Astrocyte (in vitro differentiated cells and primary cell): ENCODE data around the gene MYL4. TPM values are rescaled to one million over a fixed set of nuclear protein-coding genes. Genes with fewer than 3 reads are reported as not detected.
A peak's percentile ranks its signal among the peaks of the same experiment; 100 is the strongest.

Source experiments
- DNase-seq: peaks from one replicate; pipeline ENCODE4 v3.0.0-alpha.2; 2010; ENCODE audit warnings: low read depth
- FAIRE-seq: peaks from 2 replicates; lab custom pipeline; 2011; peaks lifted over from hg19 to GRCh38; lab: Jason Lieb, UNC
- H2AFZ ChIP-seq: 2 replicates; pipeline ENCODE4 v1.6.0; 2012; ENCODE audit warnings: low read depth, low read length, inconsistent platforms
- H3K27ac ChIP-seq: 2 replicates; pipeline ENCODE4 v1.5.1; 2011; ENCODE audit warnings: low read depth, low read length, inconsistent platforms
- H3K27me3 ChIP-seq: 2 replicates; pipeline ENCODE4 v1.6.0; 2011; ENCODE audit warnings: low read length, inconsistent platforms; ENCODE audit not compliant: insufficient read depth
- H3K36me3 ChIP-seq: 2 replicates; pipeline ENCODE4 v1.5.1; 2011; ENCODE audit warnings: low read length, inconsistent platforms; ENCODE audit not compliant: insufficient read depth
- H3K4me1 ChIP-seq: 2 replicates; pipeline ENCODE4 v1.5.1; 2011; ENCODE audit warnings: low read length, inconsistent platforms; ENCODE audit not compliant: insufficient read depth
- H3K4me2 ChIP-seq: 2 replicates; pipeline ENCODE4 v1.6.0; 2012; ENCODE audit warnings: low read length, inconsistent platforms
- H3K4me3 ChIP-seq: 2 replicates; pipeline ENCODE4 v1.5.1; 2011; ENCODE audit warnings: low read depth, mild to moderate bottlenecking, low read length, inconsistent platforms; ENCODE audit not compliant: insufficient read depth
- H3K79me2 ChIP-seq: 2 replicates; pipeline ENCODE4 v1.6.0; 2012; ENCODE audit warnings: mild to moderate bottlenecking, low read length, inconsistent platforms; ENCODE audit not compliant: insufficient read depth
- H3K9ac ChIP-seq: 2 replicates; pipeline ENCODE4 v1.6.0; 2012; ENCODE audit warnings: mild to moderate bottlenecking, low read length, inconsistent platforms
- H3K9me3 ChIP-seq: 2 replicates; pipeline ENCODE4 v1.5.1; 2012; ENCODE audit warnings: low read depth, mild to moderate bottlenecking, low read length, inconsistent platforms; ENCODE audit not compliant: insufficient read depth
- H4K20me1 ChIP-seq: 2 replicates; pipeline ENCODE4 v1.6.0; 2012; ENCODE audit warnings: low read length, inconsistent platforms; ENCODE audit not compliant: insufficient read depth
- H3K27ac Mint-ChIP-seq: one replicate; pipeline ENCODE4 v1.8.0; 2021; ENCODE audit warnings: mild to moderate bottlenecking, mixed read lengths; ENCODE audit not compliant: unreplicated experiment
- H3K27me3 Mint-ChIP-seq: one replicate; pipeline ENCODE4 v1.8.0; 2021; ENCODE audit warnings: low read depth, mixed read lengths; ENCODE audit not compliant: unreplicated experiment
- H3K36me3 Mint-ChIP-seq: one replicate; pipeline ENCODE4 v1.8.0; 2021; ENCODE audit warnings: low read depth, mixed read lengths; ENCODE audit not compliant: unreplicated experiment
- H3K4me1 Mint-ChIP-seq: one replicate; pipeline ENCODE4 v1.8.0; 2021; ENCODE audit warnings: low read depth, mixed read lengths; ENCODE audit not compliant: unreplicated experiment
- H3K4me3 Mint-ChIP-seq: one replicate; pipeline ENCODE4 v1.8.0; 2021; ENCODE audit warnings: mild to moderate bottlenecking, moderate library complexity, mixed read lengths; ENCODE audit not compliant: unreplicated experiment
- H3K9me3 Mint-ChIP-seq: one replicate; pipeline ENCODE4 v1.8.0; 2021; ENCODE audit warnings: mild to moderate bottlenecking, mixed read lengths; ENCODE audit not compliant: unreplicated experiment
- EZH2 ChIP-seq: IDR thresholded peaks from 2 replicates; pipeline ENCODE4 v1.6.1; 2012; ENCODE audit warnings: mild to moderate bottlenecking, low read length, inconsistent platforms; ENCODE audit not compliant: insufficient read depth
- total RNA-seq: library from RNA; stranded (reverse); gene quantifications from 2 replicates; pipeline ENCODE4 v1.2.1, GENCODE V29; 2021
- TF ChIP-seq, protein P1 (sequence below): IDR thresholded peaks from 2 replicates; pipeline ENCODE4 v1.5.1; 2011; ENCODE audit warnings: low read depth, mild to moderate bottlenecking, inconsistent platforms, low read length, moderate library complexity; ENCODE audit not compliant: insufficient read depth

Gene MYL4
- total RNA-seq, 1 donor from 2014 or later = 22.7 TPM

DNA sequence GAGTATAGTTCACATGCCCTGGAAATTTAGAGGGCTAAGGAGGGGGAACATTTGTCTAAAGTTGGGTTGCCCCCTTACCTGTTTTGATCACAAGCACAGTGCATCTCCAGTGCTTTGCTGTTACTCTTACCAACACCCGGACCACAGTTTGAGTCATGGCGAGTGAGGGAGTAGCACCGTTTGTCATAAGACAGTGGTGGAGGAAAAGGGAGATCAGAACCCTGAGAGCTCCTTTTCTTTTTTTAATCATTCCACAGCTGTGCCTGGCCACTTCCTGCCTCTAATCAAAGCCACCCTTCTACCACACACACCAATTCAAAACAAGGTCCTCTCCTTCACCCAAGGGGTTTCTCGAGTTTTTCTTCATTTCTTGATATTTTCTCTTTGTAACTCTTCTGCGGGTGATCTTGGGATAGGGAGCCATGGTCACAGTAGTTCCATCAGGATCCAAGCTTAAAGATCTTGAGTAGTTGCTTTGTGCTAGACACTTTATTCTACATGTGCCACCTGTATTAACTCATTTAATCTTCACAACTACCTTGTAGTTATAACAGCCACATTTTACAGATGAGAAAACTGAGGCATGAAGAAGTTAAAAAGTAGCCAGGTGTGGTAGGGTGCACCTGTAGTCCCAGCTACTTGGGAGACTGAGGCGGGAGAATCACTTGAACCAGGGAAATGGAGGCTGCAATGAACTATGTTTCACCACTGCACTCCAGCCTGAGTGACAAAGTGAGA, 5.0 kb upstream of the MYL4 start:
- no peaks in the 10 kb centered on the region for H3K9me3 ChIP-seq
- DNase-seq (peak; percentile 53), FAIRE-seq (no peak)
- no peak overlapping the region for H3K27ac ChIP-seq
- Mint-ChIP-seq H3K27me3 (no peaks in the 10 kb centered on the region), H3K27ac (peak overlapping the region; percentile 98), H3K9me3 (no peaks in the 10 kb centered on the region), H3K36me3 (no peaks in the 10 kb centered on the region), H3K4me3 (no peak overlapping the region), H3K4me1 (peaks cover 38% of the 10 kb centered on the region)
- no peak overlapping the region for H3K4me3 ChIP-seq
- H4K20me1 ChIP-seq = no peaks in the 10 kb centered on the region
- H3K4me2 ChIP-seq = peak overlapping the region; percentile 29
- TF ChIP-seq, protein P1, sequence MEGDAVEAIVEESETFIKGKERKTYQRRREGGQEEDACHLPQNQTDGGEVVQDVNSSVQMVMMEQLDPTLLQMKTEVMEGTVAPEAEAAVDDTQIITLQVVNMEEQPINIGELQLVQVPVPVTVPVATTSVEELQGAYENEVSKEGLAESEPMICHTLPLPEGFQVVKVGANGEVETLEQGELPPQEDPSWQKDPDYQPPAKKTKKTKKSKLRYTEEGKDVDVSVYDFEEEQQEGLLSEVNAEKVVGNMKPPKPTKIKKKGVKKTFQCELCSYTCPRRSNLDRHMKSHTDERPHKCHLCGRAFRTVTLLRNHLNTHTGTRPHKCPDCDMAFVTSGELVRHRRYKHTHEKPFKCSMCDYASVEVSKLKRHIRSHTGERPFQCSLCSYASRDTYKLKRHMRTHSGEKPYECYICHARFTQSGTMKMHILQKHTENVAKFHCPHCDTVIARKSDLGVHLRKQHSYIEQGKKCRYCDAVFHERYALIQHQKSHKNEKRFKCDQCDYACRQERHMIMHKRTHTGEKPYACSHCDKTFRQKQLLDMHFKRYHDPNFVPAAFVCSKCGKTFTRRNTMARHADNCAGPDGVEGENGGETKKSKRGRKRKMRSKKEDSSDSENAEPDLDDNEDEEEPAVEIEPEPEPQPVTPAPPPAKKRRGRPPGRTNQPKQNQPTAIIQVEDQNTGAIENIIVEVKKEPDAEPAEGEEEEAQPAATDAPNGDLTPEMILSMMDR = no peak
- no peaks in the 10 kb centered on the region for H3K79me2 ChIP-seq
- H3K27me3 ChIP-seq = no peaks in the 10 kb centered on the region
- no peak overlapping the region for H3K9ac ChIP-seq
- no peak overlapping the region for H2AFZ ChIP-seq
- H3K4me1 ChIP-seq = peaks cover 23% of the 10 kb centered on the region
- no peaks in the 10 kb centered on the region for H3K36me3 ChIP-seq

DNA sequence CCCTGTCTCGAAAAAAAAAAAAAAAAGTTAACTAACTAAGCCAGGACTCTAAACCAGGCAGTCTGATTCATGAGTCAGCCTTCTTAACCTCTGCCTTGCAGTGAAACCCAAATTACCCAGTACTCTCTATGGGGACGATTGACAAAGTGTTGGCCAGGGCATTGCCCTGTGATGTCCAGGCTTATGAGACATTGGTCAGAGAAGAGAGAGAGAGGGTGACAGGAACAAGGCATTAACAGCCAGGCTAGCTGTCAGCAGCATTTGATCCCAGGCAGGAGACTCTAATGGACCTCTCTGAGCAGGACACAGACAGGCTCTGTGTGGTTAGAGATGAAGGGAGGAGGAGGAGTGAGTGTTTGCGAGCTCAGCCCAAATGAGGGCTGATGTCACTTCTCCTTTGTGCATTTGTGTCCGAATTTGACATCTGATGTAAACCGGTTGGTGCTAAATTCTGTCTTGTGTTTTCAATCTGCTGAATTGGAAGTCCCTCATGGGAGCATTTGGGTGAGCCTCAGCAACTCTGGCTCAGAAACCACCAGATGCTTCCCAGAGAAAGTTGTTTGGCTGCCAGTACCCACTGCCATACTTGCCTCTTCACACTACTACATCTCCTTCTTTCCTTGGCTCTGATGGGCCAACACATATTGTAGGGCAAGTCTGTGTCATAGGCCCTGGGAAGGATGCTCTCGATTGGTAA, 4.3 kb upstream of the MYL4 start:
- no peak for FAIRE-seq
- no peaks in the 10 kb centered on the region for H4K20me1 ChIP-seq
- H3K4me1 Mint-ChIP-seq = peaks cover 45% of the 10 kb centered on the region
- H3K27me3 ChIP-seq = no peaks in the 10 kb centered on the region
- no peaks in the 10 kb centered on the region for H3K9me3 ChIP-seq
- peak overlapping the region; percentile 98 for H3K27ac Mint-ChIP-seq
- peak overlapping the region; percentile 7 for H3K27ac ChIP-seq
- peaks cover 23% of the 10 kb centered on the region for H3K4me1 ChIP-seq
- peak; percentile 55 for DNase-seq
- no peaks in the 10 kb centered on the region for H3K79me2 ChIP-seq
- no peaks in the 10 kb centered on the region for H3K36me3 ChIP-seq
- peak overlapping the region; percentile 9 for H3K4me3 Mint-ChIP-seq
- H3K4me3 ChIP-seq = no peak overlapping the region
- TF ChIP-seq EZH2 = no peak
- TF ChIP-seq, protein P1 = no peak
- no peaks in the 10 kb centered on the region for H3K9me3 Mint-ChIP-seq
- H3K9ac ChIP-seq = peak overlapping the region; percentile 2
- no peaks in the 10 kb centered on the region for H3K36me3 Mint-ChIP-seq
- H3K27me3 Mint-ChIP-seq = no peaks in the 10 kb centered on the region
- H2AFZ ChIP-seq = peak overlapping the region; percentile 42
- H3K4me2 ChIP-seq = peak overlapping the region; percentile 29
